GM19328 (cell line): Measurements from ENCODE around the gene MEOX2.

Source experiments
- ATAC-seq: cut with Tn5 transposase; IDR thresholded peaks from one replicate; pipeline ENCODE4 v1.9.1; 2021; ENCODE audit warnings: mild to moderate bottlenecking, moderate library complexity; ENCODE audit not compliant: unreplicated experiment

MEOX2 gene

GRCh38 chr7:15686295-15686956, at the start of gene MEOX2:
Gene MEOX2, minus strand, starts transcription at chr7:15686683. Its CDS starts 281 bp downstream, at chr7:15686402.
- ATAC-seq, result no peak

- no peak for ATAC-seq
These were observed 43.3 kb upstream of the MEOX2 start for GRCh38 chr7:15729746-15730145.

GRCh38 chr7:15725051-15725450, 38.6 kb upstream of the MEOX2 start:
- ATAC-seq, result no peak

- no peak for ATAC-seq
These were observed 37.4 kb upstream of the MEOX2 start for GRCh38 chr7:15723841-15724240.

GRCh38 chr7:15720849-15721471, 34.5 kb upstream of the MEOX2 start:
- ATAC-seq, result no peak

- no peak for ATAC-seq
These were observed 32.8 kb upstream of the MEOX2 start for GRCh38 chr7:15719311-15719710.

GRCh38 chr7:15715435-15715834, 29.0 kb upstream of the MEOX2 start:
- ATAC-seq, result no peak

GRCh38 chr7:15709978-15710377, 23.5 kb upstream of the MEOX2 start:
- no peak for ATAC-seq

GRCh38 chr7:15707570-15707969, 21.1 kb upstream of the MEOX2 start:
- no peak for ATAC-seq

- no peak for ATAC-seq
These were observed 17.2 kb upstream of the MEOX2 start for GRCh38 chr7:15703732-15704131.

- no peak for ATAC-seq
These were observed 6.1 kb upstream of the MEOX2 start for GRCh38 chr7:15692501-15693020.

- ATAC-seq, result no peak
These were observed 2.4 kb upstream of the MEOX2 start for GRCh38 chr7:15688911-15689310.

GRCh38 chr7:15688279-15688626, 1.8 kb upstream of the MEOX2 start:
- no peak for ATAC-seq

- ATAC-seq, result no peak
These were observed 1.2 kb upstream of the MEOX2 start for GRCh38 chr7:15687546-15688278.

GRCh38 chr7:15686957-15687545, 568 bp upstream of the MEOX2 start:
- no peak for ATAC-seq

- no peak for ATAC-seq
These were observed 857 bp downstream of the MEOX2 start for GRCh38 chr7:15685358-15686294.

- no peak for ATAC-seq
These were observed 1.6 kb downstream of the MEOX2 start for GRCh38 chr7:15684871-15685270.

GRCh38 chr7:15684111-15684800, 2.2 kb downstream of the MEOX2 start:
- ATAC-seq, result no peak

GRCh38 chr7:15682751-15683245, 3.7 kb downstream of the MEOX2 start:
- no peak for ATAC-seq

- no peak for ATAC-seq
These were observed 4.4 kb downstream of the MEOX2 start for GRCh38 chr7:15682111-15682510.
